AG09319 (cell line): ENCODE results near the gene GFRA1.

ENCODE experiments used
- DNase-seq: peaks from one replicate; pipeline ENCODE4 v3.0.0-alpha.2; 2010; ENCODE audit warnings: low read depth; ENCODE audit errors: extremely low read depth
- TF ChIP-seq, protein P1 (sequence below): IDR thresholded peaks from 2 replicates; pipeline ENCODE4 v1.5.1; 2011; ENCODE audit warnings: low read depth, mild to moderate bottlenecking, inconsistent platforms, low read length, moderate library complexity

GFRA1 gene

DNA sequence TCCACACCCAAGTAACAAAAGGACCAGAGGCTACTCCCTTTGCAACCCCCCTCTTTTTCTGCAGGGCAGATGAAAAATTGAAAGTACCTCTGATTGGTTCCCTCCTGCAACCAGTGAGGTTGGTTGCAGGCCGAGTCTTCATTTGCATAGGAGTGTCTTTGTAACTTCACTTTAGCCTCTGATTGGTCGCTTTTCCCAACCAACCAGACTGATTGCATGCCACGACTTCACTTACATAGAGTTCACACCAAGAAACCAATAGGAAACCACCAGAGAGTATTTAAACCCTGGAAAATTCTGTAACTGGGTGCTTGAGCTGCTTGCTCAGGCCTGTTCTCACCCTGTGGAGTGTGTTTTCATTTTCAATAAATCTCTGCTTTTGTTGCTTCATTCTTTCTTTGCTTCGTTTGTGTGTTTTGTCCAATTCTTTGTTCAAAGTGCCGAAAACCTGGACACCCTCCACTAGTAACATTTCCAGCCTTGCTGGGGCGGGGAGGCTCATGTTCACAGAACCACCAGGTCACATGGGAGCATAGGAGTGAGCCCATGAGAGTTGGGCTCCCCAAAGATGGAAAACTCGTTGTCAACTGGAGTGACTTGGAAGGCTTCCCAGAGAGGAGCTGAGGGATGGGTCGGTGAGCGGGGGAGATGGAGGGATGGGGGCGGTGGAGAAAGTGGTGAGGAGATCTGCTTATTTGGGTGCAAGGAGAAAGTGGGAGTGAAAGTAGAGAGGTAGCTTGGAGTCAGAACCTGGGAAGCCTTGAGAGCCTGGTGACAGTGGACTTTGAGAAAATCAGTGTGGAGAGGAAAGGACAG lies 223.6 kb downstream of the GFRA1 start:
- TF ChIP-seq, protein P1, sequence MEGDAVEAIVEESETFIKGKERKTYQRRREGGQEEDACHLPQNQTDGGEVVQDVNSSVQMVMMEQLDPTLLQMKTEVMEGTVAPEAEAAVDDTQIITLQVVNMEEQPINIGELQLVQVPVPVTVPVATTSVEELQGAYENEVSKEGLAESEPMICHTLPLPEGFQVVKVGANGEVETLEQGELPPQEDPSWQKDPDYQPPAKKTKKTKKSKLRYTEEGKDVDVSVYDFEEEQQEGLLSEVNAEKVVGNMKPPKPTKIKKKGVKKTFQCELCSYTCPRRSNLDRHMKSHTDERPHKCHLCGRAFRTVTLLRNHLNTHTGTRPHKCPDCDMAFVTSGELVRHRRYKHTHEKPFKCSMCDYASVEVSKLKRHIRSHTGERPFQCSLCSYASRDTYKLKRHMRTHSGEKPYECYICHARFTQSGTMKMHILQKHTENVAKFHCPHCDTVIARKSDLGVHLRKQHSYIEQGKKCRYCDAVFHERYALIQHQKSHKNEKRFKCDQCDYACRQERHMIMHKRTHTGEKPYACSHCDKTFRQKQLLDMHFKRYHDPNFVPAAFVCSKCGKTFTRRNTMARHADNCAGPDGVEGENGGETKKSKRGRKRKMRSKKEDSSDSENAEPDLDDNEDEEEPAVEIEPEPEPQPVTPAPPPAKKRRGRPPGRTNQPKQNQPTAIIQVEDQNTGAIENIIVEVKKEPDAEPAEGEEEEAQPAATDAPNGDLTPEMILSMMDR = no peak
- no peak for DNase-seq

DNA sequence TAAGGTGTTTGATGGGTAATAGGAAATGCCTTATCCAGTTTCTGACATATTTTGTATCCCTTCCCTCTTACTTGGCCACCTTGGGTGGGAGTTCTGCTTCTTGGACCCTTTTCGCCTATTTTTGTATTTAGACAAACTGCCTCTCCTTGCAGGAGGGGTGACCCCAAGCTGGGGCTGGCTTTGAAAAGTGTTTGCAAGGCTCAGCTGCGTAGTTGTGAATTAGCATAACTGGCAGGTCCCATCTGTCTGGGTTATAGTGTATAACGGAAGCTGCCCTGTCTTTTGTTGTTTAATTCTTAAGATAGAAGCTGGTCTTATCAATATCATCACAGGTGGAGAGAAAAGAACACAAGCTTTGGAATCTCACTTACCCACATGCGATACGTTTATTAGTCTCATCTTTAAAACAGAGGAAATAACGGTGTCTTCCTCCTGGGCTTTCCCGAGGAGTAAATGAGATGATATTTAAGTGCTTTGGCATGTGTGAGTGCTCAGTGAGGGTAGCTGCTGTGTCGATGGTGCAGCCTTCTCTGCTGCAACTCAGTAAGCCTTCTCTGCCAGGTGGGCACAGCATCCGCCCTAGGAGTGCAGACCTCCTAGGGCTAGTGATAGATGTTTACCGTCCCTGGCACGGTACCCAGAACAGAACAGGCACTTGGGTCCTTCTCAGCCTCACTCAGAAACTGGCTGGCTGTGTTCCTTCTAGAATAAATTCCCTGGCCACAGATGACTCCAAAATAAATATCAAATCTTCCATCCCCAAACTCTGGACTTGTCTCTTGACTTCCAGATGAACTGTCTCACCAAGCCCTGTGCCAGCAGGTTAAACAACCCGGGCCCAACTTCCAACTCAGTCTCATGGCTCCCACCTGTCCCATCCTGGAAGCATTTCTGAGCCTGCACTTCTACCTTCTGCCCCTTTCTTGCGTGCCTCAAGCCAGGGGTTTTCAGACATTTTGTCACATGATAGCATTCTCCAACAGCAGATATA lies 227.3 kb downstream of the GFRA1 start:
- TF ChIP-seq, protein P1 = no peak
- no peak for DNase-seq

DNA sequence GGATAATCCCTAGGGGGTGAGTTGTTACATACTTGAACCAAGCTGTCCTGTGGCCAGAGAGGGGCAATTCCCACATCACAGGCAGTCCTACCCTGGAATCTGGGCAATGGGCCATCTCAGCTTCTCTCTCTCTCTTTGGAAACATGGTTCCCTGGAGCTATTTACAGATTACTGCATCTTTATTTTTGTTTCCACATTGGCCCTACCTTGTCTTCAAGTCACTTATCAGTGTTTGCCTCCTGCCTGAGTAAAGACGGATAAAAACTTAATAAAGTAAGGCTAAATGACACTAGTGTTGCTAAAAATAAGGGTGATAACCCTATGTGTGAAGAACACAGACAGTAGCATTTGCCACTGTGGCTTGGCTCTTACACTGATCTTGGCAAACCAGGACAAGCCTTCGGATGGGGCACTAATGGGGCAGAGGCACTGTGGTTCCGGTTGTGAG lies 228.2 kb downstream of the GFRA1 start:
- TF ChIP-seq, protein P1 = no peak
- peak; percentile 7 for DNase-seq

DNA sequence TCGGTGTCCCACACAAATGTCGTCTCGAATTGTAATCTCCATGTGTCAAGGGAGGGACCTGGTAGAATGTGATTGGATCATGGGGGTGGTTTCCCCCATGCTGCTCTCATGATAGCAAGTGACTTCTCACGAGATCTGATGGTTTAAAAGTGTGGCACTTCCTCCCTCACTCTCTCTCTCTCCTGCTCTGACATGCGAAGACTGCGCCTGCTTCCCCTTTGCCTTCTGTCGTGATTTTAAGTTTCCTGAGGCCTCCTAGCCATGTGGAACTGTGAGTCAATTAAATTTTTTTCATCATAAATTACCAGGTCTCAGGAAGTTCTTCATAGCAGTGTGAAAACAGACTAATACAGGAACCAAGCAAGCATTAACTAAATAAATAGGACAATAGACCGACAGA lies 229.1 kb downstream of the GFRA1 start:
- TF ChIP-seq, protein P1 = no peak
- no peak for DNase-seq

DNA sequence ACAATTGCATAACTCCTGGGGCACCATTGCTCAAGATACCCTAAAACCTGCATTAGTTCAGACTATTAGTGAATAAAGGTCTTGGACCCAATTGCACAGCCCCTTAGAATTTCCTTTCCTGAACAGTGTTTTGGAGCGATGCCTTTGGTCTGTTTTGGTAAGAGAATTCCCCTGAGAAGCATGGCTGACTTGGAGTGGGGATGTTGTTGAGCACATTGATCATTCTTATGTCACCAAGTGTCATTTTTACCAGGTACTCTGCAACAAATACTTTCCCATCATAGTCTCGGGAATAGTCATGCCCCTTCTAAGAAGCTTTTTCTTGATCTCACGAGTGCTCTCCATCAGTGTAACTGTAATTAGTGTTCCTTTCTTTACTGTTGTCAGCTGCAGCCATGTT lies 229.7 kb downstream of the GFRA1 start:
- no peak for DNase-seq

DNA sequence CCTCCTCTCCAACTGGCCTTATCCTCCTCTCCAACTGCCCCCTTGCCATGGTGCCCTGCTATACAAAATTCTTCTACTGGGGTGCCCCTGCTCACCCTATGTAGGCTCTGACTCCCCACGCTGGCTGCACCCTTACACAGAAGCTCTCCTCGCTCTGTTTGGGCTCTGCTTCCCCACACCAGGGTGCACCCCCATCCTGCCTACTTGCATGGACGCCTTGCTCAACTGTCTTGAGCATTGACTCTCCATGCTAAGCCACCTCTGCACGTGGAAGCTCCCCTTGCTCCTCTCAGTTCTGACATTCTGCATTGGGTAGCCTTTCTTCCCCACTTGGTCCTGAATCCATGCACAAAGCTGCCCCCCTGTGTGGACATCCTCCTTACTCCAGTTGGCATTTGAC lies 231.1 kb downstream of the GFRA1 start:
- TF ChIP-seq, protein P1 = no peak
- no peak for DNase-seq

More for the DNA sequence above, 229.7 kb downstream of the GFRA1 start:
- TF ChIP-seq, protein P1 = no peak
